A673 (cell line): Measurements from ENCODE around the gene ZDHHC7.

Source experiments
- EZH2 ChIP-seq: fragments of 200-600 bp; sonication (generic); IDR thresholded peaks from 2 replicates; pipeline ENCODE4 v1.6.1; 2017; ENCODE audit warnings: borderline replicate concordance, low read depth, mild to moderate bottlenecking, mixed read lengths, antibody characterized with exemption, low read length; ENCODE audit not compliant: poor library complexity, severe bottlenecking
- TF ChIP-seq, protein P1 (sequence below): fragments of 300-800, 200-600 bp; sonication (generic); conservative IDR thresholded peaks from 2 replicates; pipeline ENCODE4 v1.5.1; 2017; ENCODE audit warnings: low read depth, mild to moderate bottlenecking, antibody characterized with exemption, low read length, moderate library complexity, mixed read lengths

DNA sequence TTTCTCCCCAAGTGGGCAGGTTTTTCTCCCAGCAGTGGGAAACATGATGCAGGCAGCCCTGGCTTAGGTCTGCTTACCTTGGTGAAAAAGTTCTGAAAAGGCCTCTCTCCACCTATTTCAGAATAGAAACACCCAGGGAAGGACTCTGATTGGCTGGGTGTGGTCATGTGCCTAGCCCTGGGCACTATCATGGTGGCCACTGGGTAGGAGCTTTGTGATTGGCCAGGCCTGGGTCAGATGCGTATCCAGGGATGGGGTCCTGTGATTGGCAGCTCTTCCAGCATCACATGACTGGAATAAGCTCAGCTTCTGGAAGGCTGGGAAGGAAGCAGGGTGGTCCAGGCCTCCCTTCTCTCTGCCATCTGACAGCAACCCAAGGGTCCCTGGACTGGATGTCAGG, 53.5 kb downstream of the ZDHHC7 start:
- TF ChIP-seq, protein P1, sequence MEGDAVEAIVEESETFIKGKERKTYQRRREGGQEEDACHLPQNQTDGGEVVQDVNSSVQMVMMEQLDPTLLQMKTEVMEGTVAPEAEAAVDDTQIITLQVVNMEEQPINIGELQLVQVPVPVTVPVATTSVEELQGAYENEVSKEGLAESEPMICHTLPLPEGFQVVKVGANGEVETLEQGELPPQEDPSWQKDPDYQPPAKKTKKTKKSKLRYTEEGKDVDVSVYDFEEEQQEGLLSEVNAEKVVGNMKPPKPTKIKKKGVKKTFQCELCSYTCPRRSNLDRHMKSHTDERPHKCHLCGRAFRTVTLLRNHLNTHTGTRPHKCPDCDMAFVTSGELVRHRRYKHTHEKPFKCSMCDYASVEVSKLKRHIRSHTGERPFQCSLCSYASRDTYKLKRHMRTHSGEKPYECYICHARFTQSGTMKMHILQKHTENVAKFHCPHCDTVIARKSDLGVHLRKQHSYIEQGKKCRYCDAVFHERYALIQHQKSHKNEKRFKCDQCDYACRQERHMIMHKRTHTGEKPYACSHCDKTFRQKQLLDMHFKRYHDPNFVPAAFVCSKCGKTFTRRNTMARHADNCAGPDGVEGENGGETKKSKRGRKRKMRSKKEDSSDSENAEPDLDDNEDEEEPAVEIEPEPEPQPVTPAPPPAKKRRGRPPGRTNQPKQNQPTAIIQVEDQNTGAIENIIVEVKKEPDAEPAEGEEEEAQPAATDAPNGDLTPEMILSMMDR: no peak
- no peak for TF ChIP-seq EZH2
